Neural cell (in vitro differentiated cells): ENCODE measurements around the gene CASP2. TPM values are rescaled to one million over a fixed set of nuclear protein-coding genes. Genes with fewer than 3 reads are reported as not detected.

ENCODE experiments used
- H2AFZ ChIP-seq: fragments of 200-600, 300-800 bp; sonication (generic), shearing (Covaris generic); 2 replicates; pipeline ENCODE4 v1.6.0; 2014; ENCODE audit warnings: low read depth, mild to moderate bottlenecking, antibody characterized with exemption, low read length, moderate library complexity
- H3F3A ChIP-seq: fragments of 200-600 bp; shearing (Covaris generic); 2 replicates; pipeline ENCODE4 v1.6.1; 2016; ENCODE audit warnings: mild to moderate bottlenecking, moderate library complexity, mixed read lengths, antibody characterized with exemption, low read length; ENCODE audit not compliant: insufficient read depth, poor library complexity, severe bottlenecking
- H3K27ac ChIP-seq: fragments of 200-600, 300-800 bp; sonication (generic), shearing (Covaris generic); 2 replicates; pipeline ENCODE4 v1.5.1; 2014; ENCODE audit warnings: mild to moderate bottlenecking, low read length, moderate library complexity
- H3K27me3 ChIP-seq: fragments of 300-800, 200-600 bp; sonication (generic), shearing (Covaris generic); 2 replicates; pipeline ENCODE4 v1.6.0; 2014; ENCODE audit warnings: mild to moderate bottlenecking, low read depth, low read length, moderate library complexity; ENCODE audit not compliant: insufficient read depth
- H3K36me3 ChIP-seq: fragments of 300-800, 200-600 bp; sonication (generic), shearing (Covaris generic); 2 replicates; pipeline ENCODE4 v1.5.1; 2014; ENCODE audit warnings: mild to moderate bottlenecking, antibody characterized with exemption, low read length, moderate library complexity; ENCODE audit not compliant: insufficient read depth
- H3K4me2 ChIP-seq: fragments of 300-800, 200-600 bp; sonication (generic), shearing (Covaris generic); 2 replicates; pipeline ENCODE4 v1.6.0; 2014; ENCODE audit warnings: mild to moderate bottlenecking, low read length
- H3K4me3 ChIP-seq: fragments of 300-800, 200-600 bp; sonication (generic), shearing (Covaris generic); 2 replicates; pipeline ENCODE4 v1.5.1; 2014; ENCODE audit warnings: mild to moderate bottlenecking, low read length, moderate library complexity
- H3K79me2 ChIP-seq: fragments of 200-600 bp; shearing (Covaris generic); replicated peaks from 2 replicates; pipeline ENCODE4 v1.6.0; 2014; ENCODE audit warnings: mild to moderate bottlenecking, low read length, moderate library complexity; ENCODE audit not compliant: insufficient read depth
- H3K9ac ChIP-seq: fragments of 300-800, 200-600 bp; sonication (generic), shearing (Covaris generic); 2 replicates; pipeline ENCODE4 v1.6.1; 2016; ENCODE audit warnings: mild to moderate bottlenecking, low read length, mixed read lengths
- H3K9me2 ChIP-seq: fragments of 200-600 bp; shearing (Covaris generic); 2 replicates; pipeline ENCODE4 v1.6.1; 2016; ENCODE audit warnings: mild to moderate bottlenecking, low read length, mixed read lengths; ENCODE audit not compliant: insufficient read depth
- H3K9me3 ChIP-seq: fragments of 200-600, 300-800 bp; sonication (generic), shearing (Covaris generic); 2 replicates; pipeline ENCODE4 v1.6.1; 2016; ENCODE audit warnings: mild to moderate bottlenecking, mixed run types, low read length, moderate library complexity, mixed read lengths
- H4K20me1 ChIP-seq: fragments of 200-600 bp; shearing (Covaris generic); 2 replicates; pipeline ENCODE4 v1.6.1; 2016; ENCODE audit warnings: mild to moderate bottlenecking, mixed run types; ENCODE audit not compliant: insufficient read depth
- CTCF ChIP-seq: fragments of 450-650 bp; IDR thresholded peaks from 2 replicates; pipeline ENCODE4 v1.5.1; 2014; ENCODE audit warnings: antibody characterized with exemption, mild to moderate bottlenecking, moderate library complexity; ENCODE audit not compliant: poor library complexity, severe bottlenecking
- EP300 ChIP-seq: fragments of 450-650 bp; conservative IDR thresholded peaks from 2 replicates; pipeline ENCODE4 v1.6.1; 2014; ENCODE audit warnings: antibody characterized with exemption, mild to moderate bottlenecking, moderate library complexity; ENCODE audit not compliant: poor library complexity, severe bottlenecking
- EZH2 ChIP-seq: fragments of 200-600, 300-800 bp; shearing (Covaris generic), sonication (generic); IDR thresholded peaks from 2 replicates; pipeline ENCODE4 v1.6.1; 2014; ENCODE audit warnings: antibody characterized with exemption, low read length, borderline replicate concordance, mild to moderate bottlenecking; ENCODE audit not compliant: insufficient read depth, poor library complexity, severe bottlenecking
- MXI1 ChIP-seq: fragments of 450-650 bp; conservative IDR thresholded peaks from 2 replicates; pipeline ENCODE4 v1.6.1; 2014; ENCODE audit warnings: antibody characterized with exemption, mild to moderate bottlenecking; ENCODE audit not compliant: poor library complexity, severe bottlenecking
- POLR2AphosphoS5 ChIP-seq: IDR thresholded peaks from 2 replicates; pipeline ENCODE4 v1.6.1; 2012
- RAD21 ChIP-seq: fragments of 450-650 bp; conservative IDR thresholded peaks from 2 replicates; pipeline ENCODE4 v1.6.1; 2014; ENCODE audit warnings: antibody characterized with exemption, mild to moderate bottlenecking, moderate library complexity
- REST ChIP-seq: IDR thresholded peaks from 2 replicates; pipeline ENCODE4 v1.6.1; 2012; ENCODE audit warnings: borderline replicate concordance
- SMC3 ChIP-seq: fragments of 450-650 bp; conservative IDR thresholded peaks from 2 replicates; pipeline ENCODE4 v1.6.1; 2014; ENCODE audit warnings: antibody characterized with exemption, mild to moderate bottlenecking, moderate library complexity; ENCODE audit not compliant: poor library complexity
- TAF1 ChIP-seq: IDR thresholded peaks from 2 replicates; pipeline ENCODE4 v1.6.1; 2012; ENCODE audit warnings: low read depth
- polyA plus RNA-seq: library from polyadenylated mRNA; depleted of rRNA; stranded (reverse); fragments of >200 nt; gene quantifications from 2 replicates; pipeline ENCODE4 v1.2.3, GENCODE V29; 2014

CASP2 gene
- polyA plus RNA-seq, 1 donor from 2014 or later: 9.0 TPM

- Histone ChIP-seq H3F3A (no peaks in the 10 kb centered on the region), H3K27ac (no peak overlapping the region), H3K9me2 (no peaks in the 10 kb centered on the region), H2AFZ (no peak overlapping the region), H4K20me1 (no peaks in the 10 kb centered on the region), H3K27me3 (no peaks in the 10 kb centered on the region), H3K79me2 (no peaks in the 10 kb centered on the region), H3K9me3 (no peaks in the 10 kb centered on the region), H3K4me3 (no peak overlapping the region), H3K4me2 (no peak overlapping the region), H3K9ac (no peak overlapping the region), H3K36me3 (no peaks in the 10 kb centered on the region)
- TF ChIP-seq EZH2 (no peak), EP300 (no peak), RAD21 (no peak), POLR2AphosphoS5 (no peak), MXI1 (no peak), SMC3 (no peak), CTCF (no peak), TAF1 (no peak), REST (no peak)
Measured at GRCh38 chr7:143250199-143250598, 38.0 kb upstream of the CASP2 start.

- H4K20me1 ChIP-seq: no peaks in the 10 kb centered on the region
- no peaks in the 10 kb centered on the region for H3K9me3 ChIP-seq
- H2AFZ ChIP-seq: no peak overlapping the region
- H3K9ac ChIP-seq: no peak overlapping the region
- no peak overlapping the region for H3K27ac ChIP-seq
- H3K9me2 ChIP-seq: no peaks in the 10 kb centered on the region
- no peaks in the 10 kb centered on the region for H3K36me3 ChIP-seq
- no peaks in the 10 kb centered on the region for H3F3A ChIP-seq
- no peaks in the 10 kb centered on the region for H3K79me2 ChIP-seq
- no peak overlapping the region for H3K4me3 ChIP-seq
- TF ChIP-seq TAF1 (no peak), EZH2 (no peak), REST (no peak), EP300 (no peak), POLR2AphosphoS5 (no peak), SMC3 (no peak), MXI1 (no peak), RAD21 (no peak), CTCF (no peak)
- no peak overlapping the region for H3K4me2 ChIP-seq
- H3K27me3 ChIP-seq: no peaks in the 10 kb centered on the region
Measured at GRCh38 chr7:143250822-143251221, 37.3 kb upstream of the CASP2 start.
